Body of pancreas (tissue), 4 donors: ENCODE measurements around the gene EMILIN2. TPM values are rescaled to one million over a fixed set of nuclear protein-coding genes. Genes with fewer than 3 reads are reported as not detected.

Experiments used
- ATAC-seq: fragments of 150-250 bp; one replicate; pipeline ENCODE4 v1.9.1; 2016
- DNase-seq, 4 donors: peaks; one replicate each; pipeline ENCODE4 v3.0.0-alpha.2; 2019
- H3K27ac ChIP-seq, 4 donors: fragments of 200-600 bp; sonication (generic); 1 replicate in 3 of 4; 2 replicates in 1 of 4; pipeline versions ENCODE4 v1.5.1 to v1.6.1; 2016 to 2019; ENCODE audit warnings: mild to moderate bottlenecking in 1 of 4, mixed read lengths in 1 of 4, moderate library complexity in 1 of 4
- H3K27me3 ChIP-seq, 2 donors: fragments of 200-600 bp; sonication (generic); one replicate each; pipeline ENCODE4 v1.6.0; 2016; ENCODE audit warnings: mild to moderate bottlenecking in 1 of 2
- H3K36me3 ChIP-seq, 2 donors: fragments of 200-600 bp; sonication (generic); replicated peaks in 1 of 2; 2 replicates each; pipeline ENCODE4 v1.5.1; 2016; ENCODE audit warnings: low read depth in 2 of 2; ENCODE audit not compliant: insufficient read depth in 1 of 2
- H3K4me1 ChIP-seq: fragments of 200-600 bp; sonication (generic); one replicate; pipeline ENCODE4 v1.6.0; 2016
- H3K4me3 ChIP-seq, 2 donors: fragments of 200-600 bp; sonication (generic); 1 replicate in 1 of 2; 2 replicates in 1 of 2; pipeline ENCODE4 v1.5.1; 2016 to 2019
- H3K9me3 ChIP-seq, 3 donors: fragments of 200-600 bp; sonication (generic); 1 replicate in 2 of 3; 2 replicates in 1 of 3; pipeline ENCODE4 v1.5.1; 2016
- CTCF ChIP-seq, 7 experiments: fragments of 450-650 bp in 4 of 7; fragments of 200-600 bp in 3 of 7; sonication (generic) in 3 of 7; IDR thresholded peaks; one replicate each; pipeline ENCODE4 v1.5.1; 2016 to 2019; ENCODE audit warnings: antibody characterized with exemption in 7 of 7
- POLR2A ChIP-seq, 3 donors: fragments of 450-650 bp; IDR thresholded peaks; one replicate each; pipeline ENCODE4 v1.6.1; 2016; ENCODE audit warnings: antibody characterized with exemption in 3 of 3, mild to moderate bottlenecking in 2 of 3
- WGBS, 2 donors: methylation state at CpG; one replicate each; pipeline ENCODE4 v1.1.5; 2017; 5-methylcytosine and 5-hydroxymethylcytosine counted together
- intact Hi-C: fragments of 100-400 bp; cut with DNase I; formaldehyde crosslinking; loops from one replicate; pipeline ENCODE4 v1.15.1; 2023
- total RNA-seq, 2 donors: library from RNA; depleted of rRNA; stranded (reverse); fragments of >200 nt; gene quantifications; one replicate each; pipeline ENCODE4 v1.1.0, GENCODE V29; 2016

Gene EMILIN2
- total RNA-seq, 2 donors from 2014 or later: 2.0 to 3.1 TPM

DNA sequence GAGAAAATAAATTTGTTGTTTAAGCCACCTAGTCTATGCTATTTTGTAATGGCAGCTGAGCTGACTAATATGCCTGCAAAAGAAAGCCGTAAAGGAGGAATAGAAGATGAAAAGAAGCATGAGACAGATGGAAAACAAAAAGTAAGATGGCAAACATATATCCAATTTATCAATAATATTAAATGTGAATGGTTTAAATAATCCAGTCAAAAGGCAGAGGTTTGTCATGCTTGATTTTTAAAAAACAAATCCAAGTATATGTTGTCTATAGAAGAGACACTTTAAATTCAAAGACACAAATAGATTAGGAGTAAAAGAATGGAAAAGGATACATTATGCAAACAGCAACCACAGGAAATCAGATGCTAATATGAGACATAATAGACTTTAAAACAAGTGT lies 35.4 kb upstream of the EMILIN2 start:
- TF ChIP-seq POLR2A (IDR thresholded peaks at IDR 0.05) (no peak), CTCF (IDR thresholded peaks at IDR 0.05) (no peak)
- Histone ChIP-seq H3K9me3 (peaks cover 0 to 4% (median 0%) of the 10 kb centered on the region in 3 donors), H3K4me1 (no peaks in the 10 kb centered on the region), H3K27ac (no peak overlapping the region), H3K27me3 (no peaks in the 10 kb centered on the region), H3K4me3 (no peak overlapping the region), H3K36me3 (no peaks in the 10 kb centered on the region)
- no peak for DNase-seq
- intact Hi-C loops: no loop called here
- ATAC-seq: no peak
- 90 to 100% methylated on average over 1 of the region's 1 CpG for WGBS, 2 donors

DNA sequence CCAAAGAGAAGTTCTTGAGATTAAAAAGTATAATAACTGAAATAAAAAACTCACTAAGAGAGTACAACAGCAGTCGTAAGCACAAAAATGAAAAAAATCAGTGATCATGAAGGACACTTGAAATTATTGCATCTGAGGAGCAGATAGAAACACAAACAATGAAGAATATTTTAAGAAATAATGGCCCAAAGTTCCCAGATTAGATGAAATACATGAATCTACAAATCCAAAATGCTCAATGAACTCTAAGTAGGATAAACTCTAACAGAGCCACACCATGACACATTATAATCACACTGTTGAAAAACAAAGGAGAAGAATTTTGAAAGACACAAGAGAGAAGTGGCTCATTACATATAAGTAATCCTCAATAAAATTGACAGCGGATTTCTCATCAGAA lies 31.9 kb upstream of the EMILIN2 start:
- WGBS, 2 donors: 83 to 84% methylated on average over 2 of the region's 2 CpGs
- no peaks in the 10 kb centered on the region for H3K36me3 ChIP-seq
- H3K27me3 ChIP-seq: no peaks in the 10 kb centered on the region
- no peaks in the 10 kb centered on the region for H3K9me3 ChIP-seq
- no peak overlapping the region for H3K27ac ChIP-seq
- TF ChIP-seq POLR2A (IDR thresholded peaks at IDR 0.05) (no peak), CTCF (IDR thresholded peaks at IDR 0.05) (no peak)
- ATAC-seq: no peak
- no peaks in the 10 kb centered on the region for H3K4me1 ChIP-seq
- H3K4me3 ChIP-seq: no peak overlapping the region
- no peak for DNase-seq
- intact Hi-C loops: no loop called here

DNA sequence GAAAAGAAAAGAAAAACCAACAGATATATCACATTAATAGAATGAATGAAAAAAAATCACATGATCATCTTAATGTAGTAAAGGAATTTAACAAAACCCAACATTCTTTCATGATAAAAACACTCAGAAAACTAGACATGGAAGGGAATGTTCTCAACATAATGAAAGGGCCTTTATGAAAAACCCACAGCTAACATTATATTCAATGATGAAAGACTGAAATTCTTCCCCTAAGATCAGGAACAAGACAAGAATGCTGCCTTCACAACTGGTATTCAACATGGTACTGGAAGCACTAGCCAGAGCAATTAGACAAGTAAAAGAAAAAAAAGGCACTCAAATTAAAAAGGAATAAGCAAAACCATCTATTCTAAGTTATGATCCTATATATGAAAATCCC lies 28.5 kb upstream of the EMILIN2 start:
- intact Hi-C loops: no loop called here
- no peaks in the 10 kb centered on the region for H3K27me3 ChIP-seq
- TF ChIP-seq POLR2A (IDR thresholded peaks at IDR 0.05): no peak
- no peak for TF ChIP-seq CTCF (IDR thresholded peaks at IDR 0.05)

GRCh38 chr18:2821695-2822094 lies 25.1 kb upstream of the EMILIN2 start:
- intact Hi-C loops: no loop called here
- 76 to 87% methylated on average over 2 of the region's 2 CpGs for WGBS, 2 donors
- no peak for ATAC-seq
- H3K4me3 ChIP-seq: no peak overlapping the region
- no peaks in the 10 kb centered on the region for H3K27me3 ChIP-seq
- no peaks in the 10 kb centered on the region for H3K9me3 ChIP-seq
- no peak for DNase-seq
- TF ChIP-seq POLR2A (IDR thresholded peaks at IDR 0.05) (no peak), CTCF (IDR thresholded peaks at IDR 0.05) (no peak)
- H3K36me3 ChIP-seq: no peaks in the 10 kb centered on the region
- H3K4me1 ChIP-seq: no peaks in the 10 kb centered on the region
- no peak overlapping the region for H3K27ac ChIP-seq

More for the DNA sequence above, 28.5 kb upstream of the EMILIN2 start:
- Histone ChIP-seq H3K27ac (no peak overlapping the region), H3K9me3 (no peaks in the 10 kb centered on the region), H3K4me3 (no peak overlapping the region), H3K36me3 (no peaks in the 10 kb centered on the region), H3K4me1 (no peaks in the 10 kb centered on the region)
- ATAC-seq: no peak
- DNase-seq: no peak

GRCh38 chr18:2822213-2822921 lies 24.4 kb upstream of the EMILIN2 start:
- no peak overlapping the region for H3K27ac ChIP-seq
- intact Hi-C loops: no loop called here
- DNase-seq: no peak
- H3K27me3 ChIP-seq: no peaks in the 10 kb centered on the region
- TF ChIP-seq POLR2A (IDR thresholded peaks at IDR 0.05) (no peak), CTCF (IDR thresholded peaks at IDR 0.05) (no peak)
- ATAC-seq: no peak
- H3K9me3 ChIP-seq: no peaks in the 10 kb centered on the region
- no peak overlapping the region for H3K4me3 ChIP-seq
- WGBS, 2 donors: 80 to 88% methylated on average over 6 of the region's 6 CpGs
- no peaks in the 10 kb centered on the region for H3K36me3 ChIP-seq
- H3K4me1 ChIP-seq: no peaks in the 10 kb centered on the region
